PC-3 (cell line): ENCODE data around the gene CCDC167. TPM values are rescaled to one million over a fixed set of nuclear protein-coding genes. Genes with fewer than 3 reads are reported as not detected.

ENCODE experiments used
- ATAC-seq: fragments of 200-7000 bp; cut with Tn5 transposase; 2 replicates; pipeline ENCODE4 v1.9.1; 2020; ENCODE audit warnings: mild to moderate bottlenecking, moderate library complexity
- BruUV-seq: library from RNA; stranded (reverse); fragments of 400-500 nt; replicated peaks from 2 replicates; lab custom pipeline; 2021; lab: Mats Ljungman, UMichigan
- CTCF ChIA-PET: fragments of 300-600 bp; sonication (Branson Sonifier 250); formaldehyde crosslinking; loops from one replicate; lab custom pipeline; 2022; ENCODE audit warnings: antibody characterized with exemption; lab: Charles Lee
- POLR2A ChIA-PET: fragments of 300-600 bp; sonication (Branson Sonifier 250); formaldehyde crosslinking; loops from one replicate; lab custom pipeline; 2022; ENCODE audit warnings: antibody characterized with exemption; ENCODE audit not compliant: unreplicated experiment; lab: Charles Lee
- DNase-seq: peaks from one replicate; pipeline ENCODE4 v3.0.0-alpha.2; 2015
- H2AFZ ChIP-seq: fragments of 300-600 bp; sonication (generic); 2 replicates; pipeline ENCODE4 v1.6.0; 2016; ENCODE audit warnings: antibody characterized with exemption, low read length
- H3F3A ChIP-seq: fragments of 300-600 bp; sonication (generic); one replicate; pipeline ENCODE4 v1.6.0; 2017; ENCODE audit warnings: antibody characterized with exemption, low read length, control low read depth, mild to moderate bottlenecking; ENCODE audit not compliant: unreplicated experiment
- H3K27ac ChIP-seq: fragments of 300-600 bp; sonication (generic); 2 replicates; pipeline ENCODE4 v1.5.1; 2016; ENCODE audit warnings: mild to moderate bottlenecking, low read length
- H3K27me3 ChIP-seq: fragments of 300-600 bp; sonication (generic); 2 replicates; pipeline ENCODE4 v1.6.1; 2016; ENCODE audit warnings: low read length, mixed read lengths
- H3K36me3 ChIP-seq: fragments of 300-600 bp; sonication (generic); 2 replicates; pipeline ENCODE4 v1.6.1; 2016; ENCODE audit warnings: low read depth, mixed run types, low read length, mixed read lengths
- H3K4me1 ChIP-seq: fragments of 300-600 bp; sonication (generic); 2 replicates; pipeline ENCODE4 v1.5.1; 2016; ENCODE audit warnings: low read length; ENCODE audit not compliant: insufficient read depth
- H3K4me2 ChIP-seq: fragments of 300-600 bp; sonication (generic); 2 replicates; pipeline ENCODE4 v1.6.0; 2016; ENCODE audit warnings: low read length
- H3K4me3 ChIP-seq: fragments of 300-600 bp; sonication (generic); 2 replicates; pipeline ENCODE4 v1.5.1; 2016; ENCODE audit warnings: mild to moderate bottlenecking, low read length, mixed read lengths
- H3K79me2 ChIP-seq: fragments of 300-600 bp; sonication (generic); 2 replicates; pipeline ENCODE4 v1.6.1; 2017; ENCODE audit warnings: low read length, mixed read lengths
- H3K9ac ChIP-seq: fragments of 300-600 bp; sonication (generic); 2 replicates; pipeline ENCODE4 v1.6.0; 2016; ENCODE audit warnings: mild to moderate bottlenecking, low read length
- H3K9me2 ChIP-seq: fragments of 300-600 bp; sonication (generic); replicated peaks from 2 replicates; pipeline ENCODE4 v1.6.1; 2016; ENCODE audit warnings: mixed run types, low read length, mixed read lengths
- H3K9me3 ChIP-seq: fragments of 300-600 bp; sonication (generic); 2 replicates; pipeline ENCODE4 v1.6.1; 2016; ENCODE audit warnings: low read length, mixed read lengths
- H4K20me1 ChIP-seq: fragments of 300-600 bp; sonication (generic); 2 replicates; pipeline ENCODE4 v1.6.1; 2016; ENCODE audit warnings: low read length, mixed read lengths
- EZH2 ChIP-seq: fragments of 300-600 bp; sonication (generic); IDR thresholded peaks from one replicate; pipeline ENCODE4 v1.6.1; 2017; ENCODE audit warnings: antibody characterized with exemption, mild to moderate bottlenecking, low read length; ENCODE audit not compliant: unreplicated experiment
- EZH2phosphoT487 ChIP-seq: fragments of 300-600 bp; sonication (generic); IDR thresholded peaks from 2 replicates; pipeline ENCODE4 v1.6.1; 2018; ENCODE audit warnings: mild to moderate bottlenecking, antibody characterized with exemption, low read length, borderline replicate concordance
- intact Hi-C: fragments of 100-400 bp; cut with micrococcal nuclease; formaldehyde crosslinking; loops from 2 replicates; pipeline ENCODE4 v1.9.0; 2023
- total RNA-seq: library from RNA; depleted of rRNA; stranded (reverse); fragments of >200 nt; gene quantifications from 2 replicates; pipeline ENCODE4 v1.2.3, GENCODE V29; 2014
- TF ChIP-seq, protein P1 (sequence below): fragments of 300-600 bp; sonication (generic); conservative IDR thresholded peaks from 2 replicates; pipeline ENCODE4 v1.5.1; 2017; ENCODE audit warnings: antibody characterized with exemption, low read depth, mild to moderate bottlenecking, low read length

Gene CCDC167
- total RNA-seq, 1 experiment from 2014 or later, result 56.9 TPM

DNA sequence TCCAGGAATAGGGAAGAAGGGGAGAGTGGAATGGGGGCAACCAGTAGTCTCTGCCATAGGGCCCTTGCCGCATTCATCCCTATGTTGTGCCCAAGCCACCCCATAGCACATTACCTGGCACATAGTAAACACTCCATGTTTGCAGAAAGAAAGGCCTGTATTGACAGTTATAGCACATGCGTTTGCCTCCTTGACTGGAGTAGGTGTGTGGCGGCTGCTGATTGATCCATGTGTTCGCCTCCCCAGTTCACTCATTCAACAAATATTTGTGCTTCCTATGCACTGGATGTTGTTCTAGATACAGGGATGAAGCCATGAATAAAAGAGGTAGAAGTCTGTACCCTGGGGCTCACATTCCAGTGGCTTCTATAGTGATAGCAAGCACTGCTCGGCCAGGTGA lies 19.8 kb upstream of the CCDC167 start:
- Histone ChIP-seq H3K27me3 (no peaks in the 10 kb centered on the region), H3K9me3 (no peaks in the 10 kb centered on the region), H3K4me2 (no peak overlapping the region), H3K79me2 (no peaks in the 10 kb centered on the region), H3F3A (peaks cover 8% of the 10 kb centered on the region), H3K4me3 (no peak overlapping the region), H3K4me1 (peaks cover 33% of the 10 kb centered on the region), H3K9ac (no peak overlapping the region), H4K20me1 (no peaks in the 10 kb centered on the region), H3K36me3 (no peaks in the 10 kb centered on the region), H2AFZ (no peak overlapping the region), H3K27ac (no peak overlapping the region), H3K9me2 (no peaks in the 10 kb centered on the region)
- intact Hi-C loops, result no loop called here
- ChIA-PET POLR2A (no interaction called here), CTCF (no interaction called here)
- no peak for DNase-seq
- BruUV-seq, result no TSS peak
- ATAC-seq, result no peak
- TF ChIP-seq EZH2 (no peak), EZH2phosphoT487 (no peak)
- TF ChIP-seq, protein P1, sequence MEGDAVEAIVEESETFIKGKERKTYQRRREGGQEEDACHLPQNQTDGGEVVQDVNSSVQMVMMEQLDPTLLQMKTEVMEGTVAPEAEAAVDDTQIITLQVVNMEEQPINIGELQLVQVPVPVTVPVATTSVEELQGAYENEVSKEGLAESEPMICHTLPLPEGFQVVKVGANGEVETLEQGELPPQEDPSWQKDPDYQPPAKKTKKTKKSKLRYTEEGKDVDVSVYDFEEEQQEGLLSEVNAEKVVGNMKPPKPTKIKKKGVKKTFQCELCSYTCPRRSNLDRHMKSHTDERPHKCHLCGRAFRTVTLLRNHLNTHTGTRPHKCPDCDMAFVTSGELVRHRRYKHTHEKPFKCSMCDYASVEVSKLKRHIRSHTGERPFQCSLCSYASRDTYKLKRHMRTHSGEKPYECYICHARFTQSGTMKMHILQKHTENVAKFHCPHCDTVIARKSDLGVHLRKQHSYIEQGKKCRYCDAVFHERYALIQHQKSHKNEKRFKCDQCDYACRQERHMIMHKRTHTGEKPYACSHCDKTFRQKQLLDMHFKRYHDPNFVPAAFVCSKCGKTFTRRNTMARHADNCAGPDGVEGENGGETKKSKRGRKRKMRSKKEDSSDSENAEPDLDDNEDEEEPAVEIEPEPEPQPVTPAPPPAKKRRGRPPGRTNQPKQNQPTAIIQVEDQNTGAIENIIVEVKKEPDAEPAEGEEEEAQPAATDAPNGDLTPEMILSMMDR, result no peak

- POLR2A ChIA-PET, result no interaction called here
- BruUV-seq, result no TSS peak
- Histone ChIP-seq H3F3A (no peaks in the 10 kb centered on the region), H3K9me2 (no peaks in the 10 kb centered on the region), H3K27ac (no peak overlapping the region), H4K20me1 (no peaks in the 10 kb centered on the region), H3K4me3 (no peak overlapping the region), H2AFZ (no peak overlapping the region), H3K4me1 (peaks cover 23% of the 10 kb centered on the region), H3K4me2 (no peak overlapping the region), H3K36me3 (no peaks in the 10 kb centered on the region), H3K27me3 (no peaks in the 10 kb centered on the region), H3K9me3 (no peaks in the 10 kb centered on the region), H3K79me2 (no peaks in the 10 kb centered on the region), H3K9ac (no peak overlapping the region)
- intact Hi-C loops, result no loop called here
- ATAC-seq (no peak), DNase-seq (no peak)
- TF ChIP-seq EZH2 (no peak), EZH2phosphoT487 (no peak)
- TF ChIP-seq, protein P1, result no peak
- CTCF ChIA-PET, result no interaction called here
Measured at GRCh38 chr6:37518116-37518515, 18.4 kb upstream of the CCDC167 start.

GRCh38 chr6:37517411-37517812 lies 17.7 kb upstream of the CCDC167 start:
- H3F3A ChIP-seq, result no peaks in the 10 kb centered on the region
- no peaks in the 10 kb centered on the region for H3K36me3 ChIP-seq
- no peaks in the 10 kb centered on the region for H3K9me2 ChIP-seq
- intact Hi-C loops, result no loop called here
- no TSS peak for BruUV-seq
- CTCF ChIA-PET, result no interaction called here
- DNase-seq (no peak), ATAC-seq (no peak)
- peaks cover 23% of the 10 kb centered on the region for H3K4me1 ChIP-seq
- POLR2A ChIA-PET, result no interaction called here
- no peak overlapping the region for H3K4me3 ChIP-seq
- H3K9ac ChIP-seq, result no peak overlapping the region
- TF ChIP-seq EZH2 (no peak), EZH2phosphoT487 (no peak)
- TF ChIP-seq, protein P1, result no peak
- H4K20me1 ChIP-seq, result no peaks in the 10 kb centered on the region
- H3K9me3 ChIP-seq, result no peaks in the 10 kb centered on the region
- H3K4me2 ChIP-seq, result no peak overlapping the region
- no peaks in the 10 kb centered on the region for H3K79me2 ChIP-seq
- no peaks in the 10 kb centered on the region for H3K27me3 ChIP-seq
- H2AFZ ChIP-seq, result no peak overlapping the region
- no peak overlapping the region for H3K27ac ChIP-seq
